Neuronal stem cell (in vitro differentiated cells): ENCODE data around the gene TMEM132D.
A peak's percentile ranks its signal among the peaks of the same experiment; 100 is the strongest.

Source experiments
- DNase-seq: peaks from one replicate; pipeline ENCODE4 v3.0.0-alpha.2; 2013; ENCODE audit warnings: low spot score
- H2AFZ ChIP-seq: one replicate; pipeline ENCODE4 v1.6.1; 2013; ENCODE audit warnings: mild to moderate bottlenecking, low read length, inconsistent platforms
- H2AK5ac ChIP-seq: 2 replicates; pipeline ENCODE4 v1.6.1; 2013; ENCODE audit warnings: low read depth, mild to moderate bottlenecking, inconsistent platforms, low read length, moderate library complexity, mixed read lengths
- H2BK120ac ChIP-seq: 2 replicates; pipeline ENCODE4 v1.6.1; 2013; ENCODE audit warnings: low read depth, mild to moderate bottlenecking, inconsistent platforms, low read length, moderate library complexity, mixed read lengths
- H2BK12ac ChIP-seq: one replicate; pipeline ENCODE4 v1.6.1; 2013; ENCODE audit warnings: low read length, inconsistent platforms
- H2BK15ac ChIP-seq: 2 replicates; pipeline ENCODE4 v1.6.1; 2013; ENCODE audit warnings: mild to moderate bottlenecking, low read length, inconsistent platforms, mixed read lengths
- H2BK5ac ChIP-seq: one replicate; pipeline ENCODE4 v1.6.1; 2013; ENCODE audit warnings: inconsistent platforms, mild to moderate bottlenecking, low read length, moderate library complexity
- H3K14ac ChIP-seq: one replicate; pipeline ENCODE4 v1.6.1; 2013; ENCODE audit warnings: low read length, inconsistent platforms
- H3K18ac ChIP-seq: 2 replicates; pipeline ENCODE4 v1.6.1; 2013; ENCODE audit warnings: low read length, inconsistent platforms
- H3K23ac ChIP-seq: 2 replicates; pipeline ENCODE4 v1.6.1; 2013; ENCODE audit warnings: low read depth, mild to moderate bottlenecking, mixed read lengths, low read length, inconsistent platforms; ENCODE audit not compliant: poor library complexity
- H3K27ac ChIP-seq: replicated peaks from 3 replicates; pipeline ENCODE4 v1.5.1; 2013; ENCODE audit warnings: low read length, inconsistent platforms
- H3K27me3 ChIP-seq, 3 experiments: 2 replicates each; pipeline ENCODE4 v1.6.1; 2013; ENCODE audit warnings: low read length in 3 of 3, mild to moderate bottlenecking in 2 of 3, inconsistent platforms in 1 of 3, low read depth in 1 of 3, mixed read lengths in 1 of 3, moderate library complexity in 1 of 3; ENCODE audit not compliant: control insufficient read depth in 3 of 3, insufficient read depth in 3 of 3
- H3K36me3 ChIP-seq, 2 donors: replicated peaks in 1 of 2; 2 replicates each; pipeline ENCODE4 v1.6.1; 2013; ENCODE audit warnings: low read length in 2 of 2; ENCODE audit not compliant: control insufficient read depth in 2 of 2, insufficient read depth in 2 of 2
- H3K4ac ChIP-seq: 2 replicates; pipeline ENCODE4 v1.6.1; 2013; ENCODE audit warnings: inconsistent platforms, mild to moderate bottlenecking, low read length, moderate library complexity
- H3K4me1 ChIP-seq, 2 donors: 1 replicate in 1 of 2; 2 replicates in 1 of 2; pipeline ENCODE4 v1.6.1; 2013; ENCODE audit warnings: low read length in 2 of 2, low read depth in 1 of 2; ENCODE audit not compliant: control insufficient read depth in 2 of 2, insufficient read depth in 1 of 2
- H3K4me2 ChIP-seq: one replicate; pipeline ENCODE4 v1.6.1; 2013; ENCODE audit warnings: mild to moderate bottlenecking, low read length, inconsistent platforms; ENCODE audit not compliant: insufficient read depth, poor library complexity, severe bottlenecking
- H3K4me3 ChIP-seq, 2 donors: 2 replicates each; pipeline ENCODE4 v1.5.1; 2013; ENCODE audit warnings: low read length in 2 of 2, mild to moderate bottlenecking in 2 of 2, inconsistent platforms in 1 of 2, moderate library complexity in 1 of 2
- H3K79me1 ChIP-seq: one replicate; pipeline ENCODE4 v1.6.1; 2013; ENCODE audit warnings: low read depth, mild to moderate bottlenecking, inconsistent platforms, low read length, moderate library complexity
- H3K9ac ChIP-seq: one replicate; pipeline ENCODE4 v1.6.1; 2013; ENCODE audit warnings: mild to moderate bottlenecking, low read depth, low read length, inconsistent platforms; ENCODE audit not compliant: poor library complexity
- H3K9me3 ChIP-seq, 2 donors: replicated peaks in 1 of 2; 2 replicates each; pipeline versions ENCODE3 to v1.6.1; 2013; ENCODE audit warnings: low read length in 2 of 2, mild to moderate bottlenecking in 2 of 2, inconsistent platforms in 1 of 2, low read depth in 1 of 2, mixed read lengths in 1 of 2, moderate library complexity in 1 of 2; ENCODE audit not compliant: control insufficient read depth in 2 of 2, insufficient read depth in 1 of 2
- H4K8ac ChIP-seq: one replicate; pipeline ENCODE4 v1.6.1; 2013; ENCODE audit warnings: low read depth, mild to moderate bottlenecking, inconsistent platforms, low read length, moderate library complexity
- H4K91ac ChIP-seq: one replicate; pipeline ENCODE4 v1.6.1; 2013; ENCODE audit warnings: low read length, low read depth, mild to moderate bottlenecking, inconsistent platforms; ENCODE audit not compliant: poor library complexity
- whole genome bisulfite sequencing, 2 donors: extraction: QIAGEN DNeasy Blood & Tissue Kit; methylation state at CpG; one replicate each; pipeline ENCODE4 v1.1.7; 2013; ENCODE audit warnings: missing lambda C conversion rate in 2 of 2, mixed read lengths in 1 of 2; ENCODE audit not compliant: insufficient read length in 2 of 2, insufficient replicate concordance in 1 of 2; ENCODE audit errors: extremely low coverage in 2 of 2; 5-methylcytosine and 5-hydroxymethylcytosine counted together

The TMEM132D gene

GRCh38 chr12:129075460-129076208 lies 828.2 kb downstream of the TMEM132D start:
- DNase-seq: no peak
- Histone ChIP-seq H3K4me2 (no peak overlapping the region), H3K23ac (no peak overlapping the region), H3K27ac (no peak overlapping the region), H3K4ac (no peak overlapping the region), H2BK120ac (no peak overlapping the region), H2AFZ (no peak overlapping the region), H3K27me3 (no peaks in the 10 kb centered on the region), H2BK5ac (no peak overlapping the region), H3K9ac (no peak overlapping the region), H3K79me1 (no peaks in the 10 kb centered on the region), H3K14ac (no peak overlapping the region), H2BK15ac (no peak overlapping the region), H3K18ac (no peak overlapping the region), H2AK5ac (no peak overlapping the region), H2BK12ac (no peak overlapping the region), H3K9me3 (no peaks in the 10 kb centered on the region), H3K36me3 (no peaks in the 10 kb centered on the region), H4K8ac (no peak overlapping the region), H3K4me3 (no peak overlapping the region), H3K4me1 (no peaks in the 10 kb centered on the region), H4K91ac (no peak overlapping the region)
- WGBS, 2 donors: no CpG with 5 or more reads among the region's 4 CpGs

DNA sequence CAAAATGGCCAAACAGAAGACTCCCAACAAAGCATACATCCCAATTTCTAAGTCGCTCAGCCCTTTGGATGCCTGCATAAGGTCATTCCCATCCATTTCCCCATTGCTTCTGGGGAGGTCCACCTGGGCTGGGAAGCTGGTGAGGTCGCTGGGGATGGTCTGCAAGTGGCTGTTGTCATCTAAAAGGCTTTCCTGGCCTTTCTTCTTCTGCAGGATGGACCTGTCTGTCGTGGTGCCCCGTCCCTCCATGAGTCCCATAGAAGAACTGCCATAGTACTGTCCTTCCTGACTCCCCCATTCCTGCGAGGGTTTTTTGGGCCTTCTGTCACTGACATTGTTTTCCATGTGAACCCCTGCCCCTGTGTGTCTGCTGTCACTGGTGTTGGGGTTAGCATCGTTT lies 829.4 kb downstream of the TMEM132D start:
- Histone ChIP-seq H3K27me3 (no peaks in the 10 kb centered on the region), H3K18ac (no peak overlapping the region), H3K4me2 (no peak overlapping the region), H3K9me3 (no peaks in the 10 kb centered on the region), H3K79me1 (no peaks in the 10 kb centered on the region), H2BK5ac (no peak overlapping the region), H3K4me1 (no peaks in the 10 kb centered on the region), H2AK5ac (no peak overlapping the region), H3K4ac (no peak overlapping the region), H3K14ac (no peak overlapping the region), H3K27ac (no peak overlapping the region), H3K23ac (no peak overlapping the region), H4K91ac (no peak overlapping the region), H2BK15ac (no peak overlapping the region), H2BK120ac (no peak overlapping the region), H4K8ac (no peak overlapping the region), H2BK12ac (no peak overlapping the region), H3K9ac (no peak overlapping the region), H3K4me3 (no peak overlapping the region), H3K36me3 (no peaks in the 10 kb centered on the region), H2AFZ (no peak overlapping the region)
- no peak for DNase-seq
- WGBS, 2 donors: no CpG with 5 or more reads among the region's 6 CpGs

GRCh38 chr12:129073157-129073915 lies 830.5 kb downstream of the TMEM132D start:
- no peak overlapping the region for H2AFZ ChIP-seq

GRCh38 chr12:129071362-129071761 lies 832.5 kb downstream of the TMEM132D start:
- Histone ChIP-seq H3K27ac (no peak overlapping the region), H2BK5ac (no peak overlapping the region), H3K14ac (no peak overlapping the region), H2BK12ac (no peak overlapping the region), H3K4me2 (no peak overlapping the region), H3K4ac (no peak overlapping the region), H3K79me1 (no peaks in the 10 kb centered on the region), H3K4me1 (peaks cover 0 to 2% of the 10 kb centered on the region in 2 donors), H2BK120ac (no peak overlapping the region), H3K4me3 (no peak overlapping the region), H2AFZ (no peak overlapping the region), H3K36me3 (no peaks in the 10 kb centered on the region), H4K8ac (no peak overlapping the region), H3K18ac (no peak overlapping the region), H2AK5ac (no peak overlapping the region), H4K91ac (no peak overlapping the region), H2BK15ac (no peak overlapping the region), H3K9me3 (no peaks in the 10 kb centered on the region), H3K27me3 (no peaks in the 10 kb centered on the region), H3K23ac (no peak overlapping the region), H3K9ac (no peak overlapping the region)
- WGBS, 2 donors: no CpG with 5 or more reads among the region's 4 CpGs
- no peak for DNase-seq

More at GRCh38 chr12:129073157-129073915, 830.5 kb downstream of the TMEM132D start:
- Histone ChIP-seq H4K91ac (no peak overlapping the region), H3K9ac (peak overlapping the region; percentile 10), H3K4ac (no peak overlapping the region), H3K27ac (no peak overlapping the region), H3K23ac (no peak overlapping the region), H3K14ac (peak overlapping the region; percentile 66), H2BK5ac (no peak overlapping the region), H3K9me3 (no peaks in the 10 kb centered on the region), H2BK15ac (no peak overlapping the region), H2AK5ac (no peak overlapping the region), H4K8ac (no peak overlapping the region), H3K4me2 (no peak overlapping the region), H3K27me3 (no peaks in the 10 kb centered on the region), H2BK120ac (no peak overlapping the region), H3K4me3 (no peak overlapping the region), H3K79me1 (no peaks in the 10 kb centered on the region), H3K36me3 (no peaks in the 10 kb centered on the region), H2BK12ac (no peak overlapping the region), H3K4me1 (no peaks in the 10 kb centered on the region), H3K18ac (no peak overlapping the region)
- no peak for DNase-seq
- WGBS, 2 donors: no CpG with 5 or more reads among the region's 21 CpGs
